Heart right ventricle (tissue), 16 donors: ENCODE measurements around the gene RGS12. TPM values are rescaled to one million over a fixed set of nuclear protein-coding genes. Genes with fewer than 3 reads are reported as not detected.

Experiments
- ATAC-seq, 8 donors: fragments of 200-7000 bp; cut with Tn5 transposase; one replicate each; pipeline ENCODE4 v1.9.1; 2020; ENCODE audit warnings: mild to moderate bottlenecking in 8 of 8, moderate library complexity in 8 of 8, moderate number of reproducible peaks in 1 of 8
- DNase-seq, 2 donors: peaks; one replicate each; pipeline ENCODE4 v3.0.0-alpha.2; 2020
- H3K27ac ChIP-seq, 10 donors: fragments of 200-600 bp; sonication (generic) in 2 of 10; one replicate each; pipeline versions ENCODE4 v1.5.0 to v1.8.0; 2020 to 2022; ENCODE audit warnings: mild to moderate bottlenecking in 3 of 10
- H3K27me3 ChIP-seq, 7 donors: fragments of 200-600 bp; one replicate each; pipeline ENCODE4 v1.8.0; 2021 to 2022; ENCODE audit warnings: mild to moderate bottlenecking in 2 of 7
- H3K36me3 ChIP-seq, 9 donors: fragments of 200-600 bp; sonication (generic) in 1 of 9; one replicate each; pipeline versions ENCODE4 v1.5.0 to v1.8.0; 2020 to 2022; ENCODE audit warnings: mild to moderate bottlenecking in 2 of 9
- H3K4me1 ChIP-seq, 9 donors: fragments of 200-600 bp; sonication (generic) in 1 of 9; one replicate each; pipeline versions ENCODE4 v1.5.0 to v1.8.0; 2020 to 2022; ENCODE audit warnings: mild to moderate bottlenecking in 4 of 9
- H3K4me3 ChIP-seq, 10 donors: fragments of 200-600 bp; sonication (generic) in 2 of 10; one replicate each; pipeline versions ENCODE4 v1.5.0 to v1.8.0; 2020 to 2022; ENCODE audit warnings: mild to moderate bottlenecking in 7 of 10, moderate library complexity in 2 of 10
- H3K9me3 ChIP-seq, 11 donors: fragments of 200-600 bp in 10 of 11; sonication (generic) in 2 of 11; one replicate each; pipeline versions ENCODE4 v1.5.0 to v1.8.0; 2013 to 2022; ENCODE audit warnings: mild to moderate bottlenecking in 2 of 11, control low read depth in 1 of 11, moderate library complexity in 1 of 11
- WGBS, 2 donors: extraction: QIAGEN DNeasy Blood & Tissue Kit; methylation state at CpG; one replicate each; pipeline ENCODE4 v1.1.7; 2013; ENCODE audit warnings: inconsistent platforms in 1 of 2; 5-methylcytosine and 5-hydroxymethylcytosine counted together
- intact Hi-C, 10 donors: fragments of 100-400 bp; cut with DNase I; formaldehyde crosslinking; loops; one replicate each; pipeline versions ENCODE4 v1.11.1 to v1.14.2; 2022
- polyA plus RNA-seq, 2 donors: library from polyadenylated mRNA; stranded (reverse); fragments of 200-250 nt; gene quantifications; one replicate each; pipeline ENCODE4 v1.2.3, GENCODE V29; 2013
- total RNA-seq, 10 donors: library from RNA; stranded (reverse); fragmentation: NEBNext Ultra II Directional in 3 of 10; extraction: Animal tissue kit (Norgen Biotek cat#: 25700) in 3 of 10; gene quantifications; one replicate each; pipeline versions ENCODE4 v1.2.1 to v1.2.4, GENCODE V29; 2021 to 2023
- TF ChIP-seq, protein P1 (sequence below), 9 donors: fragments of 200-600 bp; sonication (generic) in 2 of 9; IDR thresholded peaks; one replicate each; pipeline versions ENCODE4 v1.5.0 to v1.8.0; 2021 to 2022; ENCODE audit warnings: antibody characterized with exemption in 9 of 9, mild to moderate bottlenecking in 5 of 9, moderate library complexity in 1 of 9
- donor health status: Arrhythmogenic right ventricular cardiomyopathy.
- donor health status: ischemic (EF 13 %, LVEDD 7.1; RV severe dilation, severe dysfunction).
- donor health status: healthy with polysubstance abuse.
- donor health status: DM: no; HTN: yes; CAD: no.
- donor health status: DM: no; HTN: no; CAD: no.
- donor health status: ischemic (EF 25% LVEDD 6.9; RV normal size, moderate dysfunction).
- donor health status: ischemic (EF 25% LVEDD 5.7; RV mildly dilated, moderate dysfunction).
- donor health status: healthy.
- donor health status: DM: yes; HTN: yes; CAD: no.
- donor health status: Ischemic cardiomyopathy.
- donor health status: ischemic (EF 35%, LVEDD 5.7; RV mildly dilated, moderate dysfunction).
- donor health status: nonischemic (EF 11% LVEDD 7.7; RV severe dilation, severe dysfunction).
- donor health status: DM: yes; HTN: yes; CAD: no.
- donor health status: PGD.
- donor health status: ischemic (EF 29% LVEDD 5.4; RV normal size, mild dysfunction).
- donor health status: nonischemic (EF 23%, LVEDD 6.1; RV moderate dilation, normal function).

The RGS12 gene
- total and polyA plus RNA-seq, 12 donors: 9.7 to 24.4 (median 13.1) TPM

DNA sequence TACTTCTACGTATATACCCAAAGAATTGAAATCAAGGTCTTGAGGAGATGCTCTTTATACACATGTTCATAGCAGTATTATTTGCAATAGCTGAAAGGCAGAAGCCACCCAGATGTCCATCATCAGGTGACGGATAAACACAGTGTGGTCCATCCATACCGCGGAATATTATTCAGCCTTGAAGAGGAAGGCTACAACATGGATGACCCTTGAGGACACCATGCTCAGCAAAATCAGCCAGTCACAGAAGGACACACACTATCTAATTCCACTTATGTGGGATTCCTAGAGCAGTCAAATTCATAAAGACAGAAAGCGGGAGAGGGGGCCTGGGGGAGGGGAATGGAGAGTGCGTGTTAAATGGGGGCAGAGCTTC is 44.5 kb downstream of the RGS12 start:
- Histone ChIP-seq H3K27ac (no peak overlapping the region), H3K27me3 (no peaks in the 10 kb centered on the region), H3K4me1 (peaks cover 0 to 40% (median 9%) of the 10 kb centered on the region in 9 donors), H3K36me3 (no peaks in the 10 kb centered on the region), H3K4me3 (no peak overlapping the region), H3K9me3 (no peaks in the 10 kb centered on the region)
- DNase-seq (no peak), ATAC-seq (no peak)
- intact Hi-C loops: loop anchor here in 2 of 10 donors (10.0 kb wide), 2 partner anchors 143 to 223 kb away; no protein-coding TSS in a partner anchor
- TF ChIP-seq, protein P1, sequence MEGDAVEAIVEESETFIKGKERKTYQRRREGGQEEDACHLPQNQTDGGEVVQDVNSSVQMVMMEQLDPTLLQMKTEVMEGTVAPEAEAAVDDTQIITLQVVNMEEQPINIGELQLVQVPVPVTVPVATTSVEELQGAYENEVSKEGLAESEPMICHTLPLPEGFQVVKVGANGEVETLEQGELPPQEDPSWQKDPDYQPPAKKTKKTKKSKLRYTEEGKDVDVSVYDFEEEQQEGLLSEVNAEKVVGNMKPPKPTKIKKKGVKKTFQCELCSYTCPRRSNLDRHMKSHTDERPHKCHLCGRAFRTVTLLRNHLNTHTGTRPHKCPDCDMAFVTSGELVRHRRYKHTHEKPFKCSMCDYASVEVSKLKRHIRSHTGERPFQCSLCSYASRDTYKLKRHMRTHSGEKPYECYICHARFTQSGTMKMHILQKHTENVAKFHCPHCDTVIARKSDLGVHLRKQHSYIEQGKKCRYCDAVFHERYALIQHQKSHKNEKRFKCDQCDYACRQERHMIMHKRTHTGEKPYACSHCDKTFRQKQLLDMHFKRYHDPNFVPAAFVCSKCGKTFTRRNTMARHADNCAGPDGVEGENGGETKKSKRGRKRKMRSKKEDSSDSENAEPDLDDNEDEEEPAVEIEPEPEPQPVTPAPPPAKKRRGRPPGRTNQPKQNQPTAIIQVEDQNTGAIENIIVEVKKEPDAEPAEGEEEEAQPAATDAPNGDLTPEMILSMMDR (IDR thresholded peaks at IDR 0.05): no peak
- 97% methylated on average over 6 of the region's 6 CpGs for WGBS, 2 donors

GRCh38 chr4:3337811-3338210 is 45.0 kb downstream of the RGS12 start:
- Histone ChIP-seq H3K27ac (no peak overlapping the region), H3K27me3 (no peaks in the 10 kb centered on the region), H3K4me1 (peaks cover 0 to 40% (median 10%) of the 10 kb centered on the region in 9 donors), H3K4me3 (no peak overlapping the region), H3K9me3 (no peaks in the 10 kb centered on the region), H3K36me3 (peaks cover 0 to under 1% (median 0%) of the 10 kb centered on the region in 9 donors)
- DNase-seq (no peak), ATAC-seq (no peak)
- 94 to 95% methylated on average over 8 of the region's 8 CpGs for WGBS, 2 donors
- TF ChIP-seq, protein P1 (IDR thresholded peaks at IDR 0.05): no peak
- intact Hi-C loops: loop anchor here in 2 of 10 donors (10.0 kb wide), 2 partner anchors 143 to 223 kb away; no protein-coding TSS in a partner anchor

DNA sequence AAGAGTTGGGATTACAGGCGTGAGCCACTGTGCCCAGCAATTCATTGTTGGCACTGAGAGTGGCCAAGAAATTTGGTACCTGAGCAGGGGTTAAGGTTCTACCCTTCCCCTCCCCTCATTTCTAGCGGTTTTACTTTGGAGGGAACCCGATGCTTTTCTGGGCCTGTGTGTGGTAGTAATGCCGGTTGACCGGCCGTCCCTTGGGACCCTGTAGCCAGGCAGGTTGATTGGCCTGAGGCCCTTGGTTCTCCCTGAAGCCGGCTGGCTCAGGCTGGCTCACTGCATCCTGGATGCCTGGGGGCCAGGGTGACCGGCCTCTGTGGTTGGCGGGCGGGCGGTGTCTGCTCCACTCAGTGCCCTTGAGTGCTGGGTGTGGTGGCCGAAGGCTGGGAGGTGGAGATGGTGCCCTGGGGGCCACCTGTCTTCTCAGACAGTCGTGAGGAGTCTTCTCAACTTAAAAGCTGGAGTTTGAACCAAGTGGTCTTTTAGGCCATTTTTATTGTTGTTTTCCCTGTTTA is 45.6 kb downstream of the RGS12 start:
- H3K4me3 ChIP-seq: no peak overlapping the region
- ATAC-seq: no peak
- H3K27ac ChIP-seq: no peak overlapping the region
- H3K36me3 ChIP-seq: peaks cover 0 to 7% (median 0%) of the 10 kb centered on the region in 9 donors
- peaks cover 0 to 39% (median 10%) of the 10 kb centered on the region in 9 donors for H3K4me1 ChIP-seq
- TF ChIP-seq, protein P1 (IDR thresholded peaks at IDR 0.05): no peak
- WGBS, 2 donors: 93 to 95% methylated on average over 13 of the region's 13 CpGs
- H3K27me3 ChIP-seq: no peaks in the 10 kb centered on the region
- H3K9me3 ChIP-seq: no peaks in the 10 kb centered on the region
- DNase-seq: no peak
- intact Hi-C loops: loop anchor here in 2 of 10 donors (10.0 kb wide), 2 partner anchors 144 to 224 kb away; no protein-coding TSS in a partner anchor

GRCh38 chr4:3338976-3339531 is 46.2 kb downstream of the RGS12 start:
- Histone ChIP-seq H3K27me3 (no peaks in the 10 kb centered on the region), H3K4me3 (no peak overlapping the region), H3K9me3 (no peaks in the 10 kb centered on the region), H3K27ac (no peak overlapping the region), H3K36me3 (peaks cover 0 to 13% (median 0%) of the 10 kb centered on the region in 9 donors), H3K4me1 (peaks cover 0 to 33% (median 10%) of the 10 kb centered on the region in 9 donors)
- intact Hi-C loops: loop anchor here in 2 of 10 donors (10.0 kb wide), 2 partner anchors 144 to 224 kb away; no protein-coding TSS in a partner anchor
- DNase-seq (no peak), ATAC-seq (no peak)
- WGBS, 2 donors: 93 to 94% methylated on average over 10 of the region's 10 CpGs
- TF ChIP-seq, protein P1 (IDR thresholded peaks at IDR 0.05): no peak
